SK-N-SH (cell line): ENCODE results near the gene CDH11. TPM values are rescaled to one million over a fixed set of nuclear protein-coding genes. Genes with fewer than 3 reads are reported as not detected.

ENCODE experiments used
- CTCF ChIA-PET: fragments of 300-600, 350-600 bp; formaldehyde crosslinking; extraction: SDS; loops from one replicate; lab custom pipeline; 2021; lab: Yijun Ruan, JAX
- POLR2A ChIA-PET: fragments of 350-600 bp; sonication (Branson Sonifier 250); formaldehyde crosslinking; extraction: SDS; loops from one replicate; lab custom pipeline; 2020; ENCODE audit warnings: antibody characterized with exemption, inconsistent platforms; lab: Yijun Ruan, JAX
- DNase-seq: peaks from one replicate; pipeline ENCODE4 v3.0.0; 2012
- H2AFZ ChIP-seq: fragments of 200-600 bp; sonication (generic); 2 replicates; pipeline ENCODE4 v1.8.1; 2016; ENCODE audit warnings: antibody characterized with exemption, mild to moderate bottlenecking, low read depth
- H3F3A ChIP-seq: fragments of 200-600 bp; sonication (generic); replicated peaks from 2 replicates; pipeline ENCODE3; 2016; ENCODE audit warnings: antibody characterized with exemption, mild to moderate bottlenecking; ENCODE audit not compliant: insufficient read depth
- H3K27ac ChIP-seq, 2 experiments: fragments of 200-500 bp in 1 of 2; fragments of 200-600 bp in 1 of 2; sonication (Bioruptor generic) in 1 of 2; sonication (generic), shearing (Covaris generic) in 1 of 2; 2 replicates each; pipeline versions ENCODE4 v1.5.1 to v1.6.1; 2014 to 2016; ENCODE audit warnings: low read depth in 2 of 2, inconsistent platforms in 1 of 2, low read length in 1 of 2, mild to moderate bottlenecking in 1 of 2, mixed read lengths in 1 of 2
- H3K27me3 ChIP-seq: fragments of 200-600 bp; sonication (generic), shearing (Covaris generic); 2 replicates; pipeline ENCODE4 v1.6.1; 2016; ENCODE audit warnings: mixed run types; ENCODE audit not compliant: insufficient read depth
- H3K36me3 ChIP-seq, 2 experiments: fragments of 200-500 bp in 1 of 2; fragments of 200-600 bp in 1 of 2; sonication (Bioruptor generic) in 1 of 2; sonication (generic) in 1 of 2; replicated peaks in 1 of 2; 2 replicates each; pipeline versions ENCODE3 to v1.5.1; 2014 to 2016; ENCODE audit warnings: low read length in 1 of 2, mild to moderate bottlenecking in 1 of 2; ENCODE audit not compliant: insufficient read depth in 2 of 2, control insufficient read depth in 1 of 2
- H3K4me1 ChIP-seq, 2 experiments: fragments of 200-500 bp in 1 of 2; fragments of 200-600 bp in 1 of 2; sonication (Bioruptor generic) in 1 of 2; sonication (generic), shearing (Covaris generic) in 1 of 2; 2 replicates each; pipeline versions ENCODE4 v1.5.1 to v1.6.1; 2014 to 2016; ENCODE audit warnings: low read depth in 1 of 2, low read length in 1 of 2, mixed run types in 1 of 2; ENCODE audit not compliant: insufficient read depth in 2 of 2, control insufficient read depth in 1 of 2
- H3K4me2 ChIP-seq: fragments of 200-600 bp; sonication (generic), shearing (Covaris generic); 2 replicates; pipeline ENCODE4 v1.6.1; 2017; ENCODE audit warnings: mixed run types
- H3K4me3 ChIP-seq, 2 experiments: fragments of 200-500 bp in 1 of 2; fragments of 200-600 bp in 1 of 2; sonication (Bioruptor generic) in 1 of 2; sonication (generic), shearing (Covaris generic) in 1 of 2; 2 replicates each; pipeline versions ENCODE4 v1.5.1 to v1.8.1; 2014 to 2016; ENCODE audit warnings: low read depth in 2 of 2, inconsistent platforms in 1 of 2, low read length in 1 of 2, mild to moderate bottlenecking in 1 of 2, mixed read lengths in 1 of 2, moderate library complexity in 1 of 2
- H3K79me2 ChIP-seq: fragments of 200-600 bp; sonication (generic); 2 replicates; pipeline ENCODE4 v1.8.1; 2017; ENCODE audit warnings: mild to moderate bottlenecking; ENCODE audit not compliant: insufficient read depth
- H3K9ac ChIP-seq: fragments of 200-600 bp; sonication (generic); 2 replicates; pipeline ENCODE4 v1.6.1; 2017; ENCODE audit warnings: mixed run types
- H3K9me2 ChIP-seq: fragments of 200-600 bp; sonication (generic); 2 replicates; pipeline ENCODE4 v1.6.1; 2017; ENCODE audit warnings: mixed run types
- H3K9me3 ChIP-seq: fragments of 200-600 bp; sonication (generic); 2 replicates; pipeline ENCODE4 v1.6.1; 2017; ENCODE audit warnings: mixed run types, mild to moderate bottlenecking, moderate library complexity
- H4K20me1 ChIP-seq: fragments of 200-600 bp; sonication (generic); 2 replicates; pipeline ENCODE4 v1.6.1; 2017; ENCODE audit warnings: mild to moderate bottlenecking, mixed run types; ENCODE audit not compliant: insufficient read depth
- CHD2 ChIP-seq: fragments of 150-350 bp; IDR thresholded peaks from 2 replicates; pipeline ENCODE4 v1.6.1; 2018; ENCODE audit warnings: low read length; ENCODE audit not compliant: partially characterized antibody
- EP300 ChIP-seq, 2 experiments: IDR thresholded peaks; 2 replicates each; pipeline versions ENCODE4 v1.4.0 to v1.6.1; 2012; ENCODE audit warnings: borderline replicate concordance in 1 of 2, low read depth in 1 of 2, low read length in 1 of 2
- EZH2phosphoT487 ChIP-seq: fragments of 200-600 bp; sonication (generic); IDR thresholded peaks from 2 replicates; pipeline ENCODE4 v1.6.1; 2017; ENCODE audit warnings: low read depth, mixed run types, mild to moderate bottlenecking, antibody characterized with exemption, moderate library complexity, borderline replicate concordance
- FOXJ3 ChIP-seq: sonication (generic); formaldehyde crosslinking; IDR thresholded peaks from 2 replicates; pipeline ENCODE4 v1.5.1; 2020; ENCODE audit warnings: mild to moderate bottlenecking, missing genetic modification reagents
- FOXM1 ChIP-seq: IDR thresholded peaks from 2 replicates; pipeline ENCODE4 v1.4.0; 2012; ENCODE audit warnings: low read depth, mild to moderate bottlenecking
- PBX3 ChIP-seq: IDR thresholded peaks from 2 replicates; pipeline ENCODE4; 2012
- SMC3 ChIP-seq: IDR thresholded peaks from 2 replicates; pipeline ENCODE4 v1.6.1; 2012; ENCODE audit warnings: low read depth, low read length, improper control_type of control experiment
- TCF12 ChIP-seq: IDR thresholded peaks from 2 replicates; pipeline ENCODE4 v1.4.0; 2012
- USF2 ChIP-seq: fragments of 150-350 bp; IDR thresholded peaks from 2 replicates; pipeline ENCODE4 v1.6.1; 2017; ENCODE audit warnings: antibody characterized with exemption, low read length, low read depth, borderline replicate concordance
- WGBS: methylation state at CpG from one replicate; pipeline ENCODE4 v1.1.6; 2017; ENCODE audit warnings: low lambda C conversion rate; 5-methylcytosine and 5-hydroxymethylcytosine counted together
- polyA plus RNA-seq, 3 experiments: library from polyadenylated mRNA; depleted of rRNA; stranded (reverse); fragments of >200 nt; gene quantifications; 2 replicates each; pipeline ENCODE4 v1.2.3, GENCODE V29; 2012
- TF ChIP-seq, protein P1 (sequence below): fragments of 200-600 bp; sonication (generic); IDR thresholded peaks from 2 replicates; pipeline ENCODE4 v1.6.1; 2017; ENCODE audit warnings: antibody characterized with exemption, mild to moderate bottlenecking, moderate library complexity

Gene CDH11
- polyA plus RNA-seq, 1 of the 3 experiments (the other 2 are of a cell fraction) = 269 TPM

GRCh38 chr16:64981568-64982281, 140.1 kb downstream of the CDH11 start:
- Histone ChIP-seq H4K20me1 (no peaks in the 10 kb centered on the region), H3K4me1 (peaks cover 0 to 13% of the 10 kb centered on the region in 2 experiments; a peak in 2 of 4 replicates)

More at GRCh38 chr16:64981568-64982281, 140.1 kb downstream of the CDH11 start:
- Histone ChIP-seq H3K79me2 (peaks cover 43% of the 10 kb centered on the region; the same call in 1 of the 2 replicates), H3K9ac (no peak overlapping the region), H3K27me3 (no peaks in the 10 kb centered on the region), H3K36me3 (peaks cover 48 to 96% of the 10 kb centered on the region in 2 experiments), H3K4me3 (no peak overlapping the region), H3K9me3 (no peaks in the 10 kb centered on the region), H3F3A (peaks cover 33% of the 10 kb centered on the region), H2AFZ (no peak overlapping the region), H3K4me2 (no peak overlapping the region), H3K27ac (no peak overlapping the region), H3K9me2 (no peaks in the 10 kb centered on the region)
- WGBS = 80% methylated on average over 11 of the region's 11 CpGs
- no peak for DNase-seq
- ChIA-PET POLR2A (no interaction called here), CTCF (interaction anchor here (1.2 to 1.5 kb wide), 3 partner anchors 13 to 136 kb away, joined by 3 to 5 read pairs (median 4); no protein-coding TSS in a partner anchor)
- TF ChIP-seq FOXM1 (no peak), FOXJ3 (CRISPR knock-in tag) (no peak), CHD2 (no peak), TCF12 (no peak), USF2 (no peak), SMC3 (no peak), EZH2phosphoT487 (no peak), EP300 (IDR thresholded peaks at IDR 0.05; ENCODE audit: borderline replicate concordance in 1 of 2, low read depth in 1 of 2, low read length in 1 of 2) (no peak), PBX3 (no peak)
- TF ChIP-seq, protein P1, sequence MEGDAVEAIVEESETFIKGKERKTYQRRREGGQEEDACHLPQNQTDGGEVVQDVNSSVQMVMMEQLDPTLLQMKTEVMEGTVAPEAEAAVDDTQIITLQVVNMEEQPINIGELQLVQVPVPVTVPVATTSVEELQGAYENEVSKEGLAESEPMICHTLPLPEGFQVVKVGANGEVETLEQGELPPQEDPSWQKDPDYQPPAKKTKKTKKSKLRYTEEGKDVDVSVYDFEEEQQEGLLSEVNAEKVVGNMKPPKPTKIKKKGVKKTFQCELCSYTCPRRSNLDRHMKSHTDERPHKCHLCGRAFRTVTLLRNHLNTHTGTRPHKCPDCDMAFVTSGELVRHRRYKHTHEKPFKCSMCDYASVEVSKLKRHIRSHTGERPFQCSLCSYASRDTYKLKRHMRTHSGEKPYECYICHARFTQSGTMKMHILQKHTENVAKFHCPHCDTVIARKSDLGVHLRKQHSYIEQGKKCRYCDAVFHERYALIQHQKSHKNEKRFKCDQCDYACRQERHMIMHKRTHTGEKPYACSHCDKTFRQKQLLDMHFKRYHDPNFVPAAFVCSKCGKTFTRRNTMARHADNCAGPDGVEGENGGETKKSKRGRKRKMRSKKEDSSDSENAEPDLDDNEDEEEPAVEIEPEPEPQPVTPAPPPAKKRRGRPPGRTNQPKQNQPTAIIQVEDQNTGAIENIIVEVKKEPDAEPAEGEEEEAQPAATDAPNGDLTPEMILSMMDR = no peak
